ENCODE measurements around the gene CD247. TPM values are rescaled to one million over a fixed set of nuclear protein-coding genes. Genes with fewer than 3 reads are reported as not detected.

CD247 gene
- total and polyA plus RNA-seq, 9 of the 15 experiments (the other 6 are each of a cell fraction or from before 2014, with no cell fraction given) = 0.08 to 0.42 (median 0.28) TPM; not detected in 5

DNA sequence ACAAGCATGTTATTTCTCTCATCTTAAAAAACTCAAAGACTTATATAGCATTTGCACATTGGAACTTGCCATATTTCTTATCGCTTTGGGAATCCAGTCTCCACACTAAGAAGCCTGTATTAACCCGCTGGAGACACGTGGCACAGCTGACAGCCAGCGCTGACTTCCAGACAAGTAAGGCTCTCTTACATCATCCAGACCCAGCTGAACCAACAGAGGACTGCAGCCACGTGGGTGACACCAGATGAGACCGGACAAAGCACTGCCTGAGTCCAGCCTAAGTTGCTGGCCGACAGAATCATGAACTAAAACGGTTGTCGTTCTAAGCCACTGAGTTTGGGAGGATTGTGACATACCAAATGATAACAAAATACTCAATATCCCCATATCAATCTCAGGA is 6.3 kb upstream of the CD247 start (continued):
- TF ChIP-seq, protein P1, sequence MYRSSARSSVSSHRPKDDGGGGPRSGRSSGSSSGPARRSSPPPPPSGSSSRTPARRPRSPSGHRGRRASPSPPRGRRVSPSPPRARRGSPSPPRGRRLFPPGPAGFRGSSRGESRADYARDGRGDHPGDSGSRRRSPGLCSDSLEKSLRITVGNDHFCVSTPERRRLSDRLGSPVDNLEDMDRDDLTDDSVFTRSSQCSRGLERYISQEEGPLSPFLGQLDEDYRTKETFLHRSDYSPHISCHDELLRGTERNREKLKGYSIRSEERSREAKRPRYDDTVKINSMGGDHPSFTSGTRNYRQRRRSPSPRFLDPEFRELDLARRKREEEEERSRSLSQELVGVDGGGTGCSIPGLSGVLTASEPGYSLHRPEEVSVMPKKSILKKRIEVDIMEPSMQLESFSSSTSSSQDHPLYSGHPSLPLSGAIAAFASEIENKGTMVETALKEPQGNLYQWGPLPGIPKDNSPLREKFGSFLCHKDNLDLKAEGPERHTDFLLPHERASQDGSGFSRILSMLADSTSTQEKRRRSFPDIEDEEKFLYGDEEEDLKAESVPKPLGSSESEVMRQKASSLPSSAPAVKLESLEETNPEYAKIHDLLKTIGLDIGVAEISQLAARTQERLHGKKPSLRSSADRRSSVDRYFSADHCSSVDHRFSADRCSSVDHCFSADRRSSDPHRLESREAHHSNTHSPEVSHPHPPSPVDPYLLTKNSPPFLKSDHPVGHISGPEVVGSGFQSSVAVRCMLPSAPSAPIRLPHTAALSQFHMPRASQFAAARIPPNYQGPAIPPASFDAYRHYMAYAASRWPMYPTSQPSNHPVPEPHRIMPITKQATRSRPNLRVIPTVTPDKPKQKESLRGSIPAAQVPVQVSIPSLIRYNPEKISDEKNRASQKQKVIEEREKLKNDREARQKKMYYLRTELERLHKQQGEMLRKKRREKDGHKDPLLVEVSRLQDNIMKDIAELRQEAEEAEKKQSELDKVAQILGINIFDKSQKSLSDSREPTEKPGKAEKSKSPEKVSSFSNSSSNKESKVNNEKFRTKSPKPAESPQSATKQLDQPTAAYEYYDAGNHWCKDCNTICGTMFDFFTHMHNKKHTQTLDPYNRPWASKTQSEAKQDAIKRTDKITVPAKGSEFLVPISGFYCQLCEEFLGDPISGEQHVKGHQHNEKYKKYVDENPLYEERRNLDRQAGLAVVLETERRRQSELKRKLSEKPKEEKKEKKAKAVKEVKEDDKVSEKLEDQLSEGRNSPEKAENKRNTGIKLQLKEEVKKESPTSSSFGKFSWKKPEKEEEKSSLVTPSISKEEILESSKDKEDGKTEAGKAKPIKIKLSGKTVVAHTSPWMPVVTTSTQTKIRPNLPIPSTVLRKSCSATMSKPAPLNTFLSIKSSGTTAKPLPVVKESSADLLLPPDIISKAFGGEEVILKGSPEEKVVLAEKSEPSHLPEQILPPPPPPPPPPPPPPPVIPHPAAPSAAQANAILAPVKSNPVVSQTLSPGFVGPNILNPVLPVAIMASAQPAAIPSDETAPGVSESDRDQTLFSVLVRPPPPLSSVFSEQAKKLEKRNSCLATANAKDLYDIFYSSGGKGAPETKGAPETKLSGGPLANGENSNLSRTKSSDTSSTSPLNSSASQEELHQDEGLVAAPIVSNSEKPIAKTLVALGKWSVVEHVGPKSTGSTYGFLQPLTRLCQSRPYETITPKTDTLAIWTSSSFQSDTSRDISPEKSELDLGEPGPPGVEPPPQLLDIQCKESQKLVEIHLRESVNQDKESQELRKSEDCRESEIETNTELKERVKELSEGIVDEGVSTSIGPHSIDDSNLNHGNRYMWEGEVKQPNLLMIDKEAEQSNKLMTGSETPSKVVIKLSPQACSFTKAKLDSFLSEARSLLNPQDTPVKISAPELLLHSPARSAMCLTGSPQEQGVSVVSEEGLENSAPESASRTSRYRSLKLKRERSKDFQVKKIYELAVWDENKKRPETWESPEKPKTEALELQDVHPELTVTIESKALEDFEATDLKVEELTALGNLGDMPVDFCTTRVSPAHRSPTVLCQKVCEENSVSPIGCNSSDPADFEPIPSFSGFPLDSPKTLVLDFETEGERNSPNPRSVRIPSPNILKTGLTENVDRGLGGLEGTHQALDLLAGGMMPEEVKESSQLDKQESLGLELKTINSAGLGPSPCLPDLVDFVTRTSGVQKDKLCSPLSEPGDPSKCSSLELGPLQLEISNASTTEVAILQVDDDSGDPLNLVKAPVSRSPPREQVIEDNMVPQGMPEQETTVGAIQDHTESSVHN (IDR thresholded peaks at IDR 0.05; ENCODE audit: borderline replicate concordance in 1 of 2, low read depth in 1 of 2) = peak in 1 of 2 experiments; percentile 97; a peak in 2 of 4 replicates
- TF ChIP-seq U2AF2 (optimal IDR thresholded peaks at IDR 0.05; ENCODE audit: low read depth, low read length) = no peak
- TF ChIP-seq ZNF274 (IDR thresholded peaks at IDR 0.05; ENCODE audit: borderline replicate concordance, low read depth, low read length) = no peak
- TF ChIP-seq, protein P2, sequence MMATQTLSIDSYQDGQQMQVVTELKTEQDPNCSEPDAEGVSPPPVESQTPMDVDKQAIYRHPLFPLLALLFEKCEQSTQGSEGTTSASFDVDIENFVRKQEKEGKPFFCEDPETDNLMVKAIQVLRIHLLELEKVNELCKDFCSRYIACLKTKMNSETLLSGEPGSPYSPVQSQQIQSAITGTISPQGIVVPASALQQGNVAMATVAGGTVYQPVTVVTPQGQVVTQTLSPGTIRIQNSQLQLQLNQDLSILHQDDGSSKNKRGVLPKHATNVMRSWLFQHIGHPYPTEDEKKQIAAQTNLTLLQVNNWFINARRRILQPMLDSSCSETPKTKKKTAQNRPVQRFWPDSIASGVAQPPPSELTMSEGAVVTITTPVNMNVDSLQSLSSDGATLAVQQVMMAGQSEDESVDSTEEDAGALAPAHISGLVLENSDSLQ (IDR thresholded peaks at IDR 0.05) = peak; percentile 65
- TF ChIP-seq CHD4 (IDR thresholded peaks at IDR 0.05; ENCODE audit: insufficient read depth, insufficient replicate concordance, low read depth, low read length, poor library complexity, severe bottlenecking) = no peak
- no peak for TF ChIP-seq SPI1 (IDR thresholded peaks at IDR 0.05; ENCODE audit: borderline replicate concordance, low read depth, low read length)
- TF ChIP-seq NFXL1 (CRISPR knock-in tag; IDR thresholded peaks at IDR 0.05) = 0 out of 2 replicates have a peak, but pooled peaks have one; percentile 26
- no peak for TF ChIP-seq STAT5B (CRISPR knock-in tag; IDR thresholded peaks at IDR 0.05)
- TF ChIP-seq GATA2 (CRISPR knock-in tag; IDR thresholded peaks at IDR 0.05) = no peak
- TF ChIP-seq SMARCC2 (IDR thresholded peaks at IDR 0.05; ENCODE audit: low read depth) = no peak
- no peak for TF ChIP-seq YBX1 (IDR thresholded peaks at IDR 0.05)
- no peak for TF ChIP-seq E2F4 (CRISPR knock-in tag; IDR thresholded peaks at IDR 0.05; ENCODE audit: low read depth)
- no peak for TF ChIP-seq ZNF79 (CRISPR knock-in tag; IDR thresholded peaks at IDR 0.05; ENCODE audit: low read depth)
- TF ChIP-seq FIP1L1 (IDR thresholded peaks at IDR 0.05; ENCODE audit: low read depth, low read length, poor library complexity, severe bottlenecking) = no peak
- TF ChIP-seq SNRNP70 (optimal IDR thresholded peaks at IDR 0.05; ENCODE audit: low read depth, low read length) = no peak
- TF ChIP-seq NBN (IDR thresholded peaks at IDR 0.05; ENCODE audit: low read depth) = no peak
- TF ChIP-seq ZNF174 (CRISPR knock-in tag; IDR thresholded peaks at IDR 0.05) = no peak
- no peak for TF ChIP-seq HNRNPK (IDR thresholded peaks at IDR 0.05; ENCODE audit: low read depth, low read length, poor library complexity, severe bottlenecking)
